Activated CD4-positive, alpha-beta memory T cell treated with anti-CD3 and anti-CD28 coated beads, Interleukin-2, amount 10 ng/mL, durations not matched to agents 7 days and 5 days (primary cell): Measurements from ENCODE around the gene SRPK2. TPM values are rescaled to one million over a fixed set of nuclear protein-coding genes. Genes with fewer than 3 reads are reported as not detected.
"Not testable (repeated sequence)": the region's sequence is repeated elsewhere in the genome, so short reads cannot be mapped to it uniquely, and the experiment has no call there.

Experiments used
- CTCF ChIA-PET: fragments of 350-600 bp; sonication (Branson Sonifier 250); formaldehyde crosslinking; loops from one replicate; lab custom pipeline; 2021; ENCODE audit warnings: antibody characterized with exemption, inconsistent platforms; lab: Charles Lee
- POLR2A ChIA-PET: fragments of 350-600 bp; sonication (Branson Sonifier 250); formaldehyde crosslinking; loops from one replicate; lab custom pipeline; 2021; ENCODE audit warnings: antibody characterized with exemption; lab: Charles Lee
- DNase-seq: peaks from one replicate; pipeline ENCODE4 v3.0.0-alpha.2; 2020
- H3K27ac Mint-ChIP-seq: one replicate; pipeline ENCODE4 v1.8.0; 2021; ENCODE audit warnings: mild to moderate bottlenecking, mixed read lengths
- H3K27me3 Mint-ChIP-seq: one replicate; pipeline ENCODE4 v1.8.0; 2021; ENCODE audit warnings: mixed read lengths
- H3K36me3 Mint-ChIP-seq: one replicate; pipeline ENCODE4 v1.8.0; 2021; ENCODE audit warnings: low read depth, mixed read lengths
- H3K4me1 Mint-ChIP-seq: one replicate; pipeline ENCODE4 v1.8.0; 2021; ENCODE audit warnings: mixed read lengths
- H3K4me3 Mint-ChIP-seq: one replicate; pipeline ENCODE4 v1.8.0; 2021; ENCODE audit warnings: mild to moderate bottlenecking, mixed read lengths
- H3K9me3 Mint-ChIP-seq: one replicate; pipeline ENCODE4 v1.8.0; 2021; ENCODE audit warnings: mixed read lengths
- total RNA-seq, 2 experiments: library from RNA; stranded (reverse); gene quantifications; one replicate each; pipeline ENCODE4 v1.2.3, GENCODE V29; 2021

SRPK2 gene
- total RNA-seq: 10 to 100 TPM; 42.9 to 45.0 TPM

GRCh38 chr7:105388356-105389087 is at the start of gene SRPK2:
Gene SRPK2, minus strand, starts transcription at chr7:105388921.
- ChIA-PET POLR2A (interaction anchor here (0.7 to 2.7 kb wide), 16 partner anchors 8 to 404 kb away, joined by 3 to 38 read pairs (median 4); partner anchors contain the start of genes KMT2E and RINT1), CTCF (interaction anchor here (0.7 to 2.4 kb wide), 3 partner anchors 35 to 471 kb away, joined by 3 to 19 read pairs (median 3); no protein-coding TSS in a partner anchor)
- Mint-ChIP-seq H3K27ac (peak within 1 kb of the TSS; percentile 76), H3K27me3 (no peaks in the 10 kb centered on the region), H3K36me3 (peaks cover 7% of the 10 kb centered on the region), H3K4me1 (peaks cover 18% of the 10 kb centered on the region), H3K9me3 (no peaks in the 10 kb centered on the region), H3K4me3 (peak within 1 kb of the TSS; percentile 95)
- DNase-seq: peak; percentile 82

GRCh38 chr7:105438254-105438653 is 49.5 kb upstream of the SRPK2 start:
- H3K4me3 Mint-ChIP-seq: no peak overlapping the region
- H3K27me3 Mint-ChIP-seq: no peaks in the 10 kb centered on the region
- ChIA-PET POLR2A (no interaction called here), CTCF (no interaction called here)
- H3K36me3 Mint-ChIP-seq: no peaks in the 10 kb centered on the region
- DNase-seq: no peak
- H3K27ac Mint-ChIP-seq: no peak overlapping the region
- no peaks in the 10 kb centered on the region for H3K9me3 Mint-ChIP-seq
- no peaks in the 10 kb centered on the region for H3K4me1 Mint-ChIP-seq

GRCh38 chr7:105437356-105437755 is 48.6 kb upstream of the SRPK2 start:
- H3K36me3 Mint-ChIP-seq, CTCF ChIA-PET, H3K27ac Mint-ChIP-seq, POLR2A ChIA-PET, H3K4me3 Mint-ChIP-seq, H3K4me1 Mint-ChIP-seq, H3K27me3 Mint-ChIP-seq, H3K9me3 Mint-ChIP-seq, DNase-seq: not testable (repeated sequence)

- Mint-ChIP-seq H3K9me3 (no peaks in the 10 kb centered on the region), H3K27ac (no peak overlapping the region), H3K4me1 (peaks cover 3% of the 10 kb centered on the region), H3K36me3 (no peaks in the 10 kb centered on the region), H3K4me3 (no peak overlapping the region), H3K27me3 (no peaks in the 10 kb centered on the region)
- POLR2A ChIA-PET: interaction anchor here (0.5 to 1.0 kb wide), 2 partner anchors 42 to 58 kb away, joined by 3 read pairs; no protein-coding TSS in a partner anchor
- peak; percentile 53 for DNase-seq
- CTCF ChIA-PET: interaction anchor here (0.7 to 1.5 kb wide), 15 partner anchors 14 to 507 kb away, joined by 3 to 9 read pairs (median 3); no protein-coding TSS in a partner anchor
Observed at GRCh38 chr7:105429746-105430612, 41.3 kb upstream of the SRPK2 start.

GRCh38 chr7:105426606-105427146 is 38.0 kb upstream of the SRPK2 start:
- ChIA-PET POLR2A (interaction anchor here (0.7 kb wide), 1 partner anchor 284 kb away, joined by 3 read pairs; no protein-coding TSS in a partner anchor), CTCF (interaction anchor here (0.7 to 1.2 kb wide), 3 partner anchors 59 to 508 kb away, joined by 3 to 4 read pairs (median 3); no protein-coding TSS in a partner anchor)
- Mint-ChIP-seq H3K4me1 (peaks cover 3% of the 10 kb centered on the region), H3K36me3 (no peaks in the 10 kb centered on the region), H3K9me3 (no peaks in the 10 kb centered on the region), H3K4me3 (no peak overlapping the region), H3K27me3 (peaks cover 2% of the 10 kb centered on the region), H3K27ac (no peak overlapping the region)
- DNase-seq: no peak

- ChIA-PET CTCF (no interaction called here), POLR2A (no interaction called here)
- no peak overlapping the region for H3K4me3 Mint-ChIP-seq
- no peaks in the 10 kb centered on the region for H3K36me3 Mint-ChIP-seq
- no peak for DNase-seq
- peaks cover 2% of the 10 kb centered on the region for H3K27me3 Mint-ChIP-seq
- H3K4me1 Mint-ChIP-seq: peaks cover 3% of the 10 kb centered on the region
- H3K9me3 Mint-ChIP-seq: no peaks in the 10 kb centered on the region
- H3K27ac Mint-ChIP-seq: no peak overlapping the region
Observed at GRCh38 chr7:105423987-105424386, 35.3 kb upstream of the SRPK2 start.

- Mint-ChIP-seq H3K36me3 (no peaks in the 10 kb centered on the region), H3K27ac (no peak overlapping the region), H3K4me1 (no peaks in the 10 kb centered on the region), H3K4me3 (no peak overlapping the region), H3K27me3 (peaks cover 5% of the 10 kb centered on the region), H3K9me3 (no peaks in the 10 kb centered on the region)
- DNase-seq: no peak
- ChIA-PET CTCF (no interaction called here), POLR2A (no interaction called here)
Observed at GRCh38 chr7:105413887-105414437, 25.2 kb upstream of the SRPK2 start.

- H3K36me3 Mint-ChIP-seq, H3K4me3 Mint-ChIP-seq, CTCF ChIA-PET, H3K4me1 Mint-ChIP-seq, H3K27ac Mint-ChIP-seq, H3K27me3 Mint-ChIP-seq, DNase-seq, POLR2A ChIA-PET, H3K9me3 Mint-ChIP-seq: not testable (repeated sequence)
Observed at GRCh38 chr7:105410774-105411173, 22.1 kb upstream of the SRPK2 start.

GRCh38 chr7:105409775-105410174 is 21.1 kb upstream of the SRPK2 start:
- H3K4me3 Mint-ChIP-seq, H3K4me1 Mint-ChIP-seq, POLR2A ChIA-PET, H3K9me3 Mint-ChIP-seq, H3K36me3 Mint-ChIP-seq, H3K27ac Mint-ChIP-seq, DNase-seq, H3K27me3 Mint-ChIP-seq: not testable (repeated sequence)
- CTCF ChIA-PET: interaction anchor here (1.2 kb wide), 1 partner anchor 20 kb away, joined by 3 read pairs; no protein-coding TSS in a partner anchor

- Mint-ChIP-seq H3K27ac (no peak overlapping the region), H3K9me3 (no peaks in the 10 kb centered on the region), H3K4me3 (no peak overlapping the region), H3K27me3 (peaks cover 5% of the 10 kb centered on the region), H3K36me3 (no peaks in the 10 kb centered on the region), H3K4me1 (no peaks in the 10 kb centered on the region)
- POLR2A ChIA-PET: no interaction called here
- no peak for DNase-seq
- CTCF ChIA-PET: interaction anchor here (0.6 to 1.2 kb wide), 2 partner anchors 13 to 21 kb away, joined by 3 read pairs; no protein-coding TSS in a partner anchor
Observed at GRCh38 chr7:105408791-105409410, 20.2 kb upstream of the SRPK2 start.

- CTCF ChIA-PET: interaction anchor here (0.9 kb wide), 1 partner anchor 56 kb away, joined by 3 read pairs; no protein-coding TSS in a partner anchor
- POLR2A ChIA-PET: no interaction called here
- H3K27me3 Mint-ChIP-seq: no peaks in the 10 kb centered on the region
Observed at GRCh38 chr7:105403128-105403527, 14.4 kb upstream of the SRPK2 start.

More at GRCh38 chr7:105403128-105403527, 14.4 kb upstream of the SRPK2 start:
- H3K9me3 Mint-ChIP-seq: no peaks in the 10 kb centered on the region
- H3K27ac Mint-ChIP-seq: no peak overlapping the region
- H3K36me3 Mint-ChIP-seq: no peaks in the 10 kb centered on the region
- DNase-seq: no peak
- H3K4me1 Mint-ChIP-seq: peaks cover 2% of the 10 kb centered on the region
- no peak overlapping the region for H3K4me3 Mint-ChIP-seq
